NCI-H128 (cell line): ENCODE results near the gene SLC10A1.
"Not testable (repeated sequence)": the region's sequence is repeated elsewhere in the genome, so short reads cannot be mapped to it uniquely, and the experiment has no call there.

ENCODE experiments used
- DNase-seq: peaks from one replicate; lab custom pipeline; 2025; ENCODE audit not compliant: unreplicated experiment; lab: John Stamatoyannopoulos, UW

SLC10A1 gene

GRCh38 chr14:69772082-69773017 is 24.7 kb downstream of the SLC10A1 start:
- DNase-seq: no peak

- DNase-seq: no peak
Observed at GRCh38 chr14:69771136-69771535, 25.9 kb downstream of the SLC10A1 start.

- no peak for DNase-seq
Observed at GRCh38 chr14:69770559-69770958, 26.5 kb downstream of the SLC10A1 start.

- DNase-seq: no peak
Observed at GRCh38 chr14:69769623-69770022, 27.4 kb downstream of the SLC10A1 start.

GRCh38 chr14:69768873-69769272 is 28.2 kb downstream of the SLC10A1 start:
- no peak for DNase-seq

- peak; percentile 85 for DNase-seq
Observed at GRCh38 chr14:69767369-69767999, 29.6 kb downstream of the SLC10A1 start.

GRCh38 chr14:69766984-69767368 is 30.1 kb downstream of the SLC10A1 start, which contains the start of gene SRSF5:
Gene SRSF5, plus strand, starts transcription at chr14:69767142. Its CDS starts 1,015 bp downstream, at chr14:69768157.
- peak; percentile 81 for DNase-seq

GRCh38 chr14:69763761-69764510 is 33.1 kb downstream of the SLC10A1 start:
- DNase-seq: no peak

- no peak for DNase-seq
Observed at GRCh38 chr14:69760810-69761209, 36.2 kb downstream of the SLC10A1 start.

- DNase-seq: no peak
Observed at GRCh38 chr14:69756298-69756697, 40.7 kb downstream of the SLC10A1 start.

- no peak for DNase-seq
Observed at GRCh38 chr14:69755784-69756183, 41.3 kb downstream of the SLC10A1 start.

- no peak for DNase-seq
Observed at GRCh38 chr14:69755296-69755695, 41.7 kb downstream of the SLC10A1 start.

GRCh38 chr14:69754487-69754886 is 42.6 kb downstream of the SLC10A1 start:
- no peak for DNase-seq

GRCh38 chr14:69753860-69754259 is 43.2 kb downstream of the SLC10A1 start:
- no peak for DNase-seq

GRCh38 chr14:69752773-69753172 is 44.3 kb downstream of the SLC10A1 start:
- DNase-seq: no peak

GRCh38 chr14:69750495-69750894 is 46.5 kb downstream of the SLC10A1 start:
- DNase-seq: no peak

GRCh38 chr14:69749956-69750355 is 47.1 kb downstream of the SLC10A1 start:
- DNase-seq: no peak

GRCh38 chr14:69741055-69741454 is 56.0 kb downstream of the SLC10A1 start:
- no peak for DNase-seq

GRCh38 chr14:69736405-69736804 is 60.6 kb downstream of the SLC10A1 start:
- not testable (repeated sequence) for DNase-seq

GRCh38 chr14:69731919-69732598 is 65.0 kb downstream of the SLC10A1 start:
- not testable (repeated sequence) for DNase-seq

- no peak for DNase-seq
Observed at GRCh38 chr14:69727860-69728259, 69.2 kb downstream of the SLC10A1 start.
